H9 (cell line): ENCODE results near the gene LDLRAP1. TPM values are rescaled to one million over a fixed set of nuclear protein-coding genes. Genes with fewer than 3 reads are reported as not detected.

Experiments
- DNase-seq: peaks from one replicate; pipeline ENCODE4 v3.0.0-alpha.2; 2017
- H2AFZ ChIP-seq: one replicate; pipeline ENCODE4 v1.6.1; 2013; ENCODE audit warnings: mild to moderate bottlenecking, low read length, control low read depth, moderate library complexity
- H2AK5ac ChIP-seq: 2 replicates; pipeline ENCODE4 v1.6.1; 2013; ENCODE audit warnings: low read length, control low read depth, mixed read lengths; ENCODE audit not compliant: insufficient read length
- H2BK120ac ChIP-seq: one replicate; pipeline ENCODE4 v1.6.1; 2013; ENCODE audit warnings: low read depth, mild to moderate bottlenecking, low read length, control low read depth, inconsistent platforms; ENCODE audit not compliant: poor library complexity, severe bottlenecking
- H2BK12ac ChIP-seq: 2 replicates; pipeline ENCODE4 v1.6.1; 2013; ENCODE audit warnings: low read length, control low read depth, mixed read lengths, low read depth; ENCODE audit not compliant: insufficient read length
- H2BK15ac ChIP-seq: 2 replicates; pipeline ENCODE4 v1.6.1; 2013; ENCODE audit warnings: low read depth, low read length, control low read depth
- H2BK20ac ChIP-seq: one replicate; pipeline ENCODE4 v1.6.1; 2013; ENCODE audit warnings: low read depth, mild to moderate bottlenecking, low read length, control low read depth, inconsistent platforms; ENCODE audit not compliant: poor library complexity, severe bottlenecking
- H2BK5ac ChIP-seq: 2 replicates; pipeline ENCODE4 v1.6.1; 2013; ENCODE audit warnings: low read length, control low read depth, mixed read lengths; ENCODE audit not compliant: insufficient read length
- H3K14ac ChIP-seq: 2 replicates; pipeline ENCODE4 v1.6.1; 2013; ENCODE audit warnings: low read length, control low read depth; ENCODE audit not compliant: insufficient read depth
- H3K18ac ChIP-seq: 2 replicates; pipeline ENCODE4 v1.6.1; 2013; ENCODE audit warnings: low read depth, mild to moderate bottlenecking, mixed read lengths, low read length, control low read depth; ENCODE audit not compliant: insufficient read length
- H3K23ac ChIP-seq: 2 replicates; pipeline ENCODE4 v1.6.1; 2013; ENCODE audit warnings: low read length, control low read depth, mixed read lengths, low read depth; ENCODE audit not compliant: insufficient read length
- H3K23me2 ChIP-seq: 2 replicates; pipeline ENCODE4 v1.6.1; 2013; ENCODE audit warnings: low read depth, mild to moderate bottlenecking, mixed read lengths, low read length, control low read depth; ENCODE audit not compliant: insufficient read length, poor library complexity, severe bottlenecking
- H3K27ac ChIP-seq: 2 replicates; pipeline ENCODE4 v1.5.1; 2013; ENCODE audit warnings: low read length, control low read depth, mixed read lengths, low read depth; ENCODE audit not compliant: insufficient read length
- H3K27me3 ChIP-seq: 2 replicates; pipeline ENCODE4 v1.6.1; 2013; ENCODE audit warnings: low read length, control low read depth, inconsistent platforms; ENCODE audit not compliant: insufficient read depth
- H3K4ac ChIP-seq: 2 replicates; pipeline ENCODE4 v1.6.1; 2013; ENCODE audit warnings: low read depth, mild to moderate bottlenecking, control low read depth, inconsistent platforms, low read length, moderate library complexity
- H3K4me1 ChIP-seq: 2 replicates; pipeline ENCODE4 v1.6.1; 2013; ENCODE audit warnings: low read length, control low read depth, inconsistent platforms; ENCODE audit not compliant: insufficient read depth
- H3K4me2 ChIP-seq: 2 replicates; pipeline ENCODE4 v1.6.1; 2013; ENCODE audit warnings: low read length, control low read depth, mixed read lengths; ENCODE audit not compliant: insufficient read length, insufficient read depth
- H3K56ac ChIP-seq: 2 replicates; pipeline ENCODE4 v1.6.1; 2013; ENCODE audit warnings: low read depth, mild to moderate bottlenecking, mixed read lengths, low read length, control low read depth; ENCODE audit not compliant: insufficient read length
- H3K79me1 ChIP-seq: 2 replicates; pipeline ENCODE4 v1.6.1; 2013; ENCODE audit warnings: low read depth, mild to moderate bottlenecking, moderate library complexity, low read length, control low read depth, inconsistent platforms; ENCODE audit not compliant: insufficient read depth, poor library complexity, severe bottlenecking
- H3K79me2 ChIP-seq: 2 replicates; pipeline ENCODE4 v1.6.1; 2013; ENCODE audit warnings: low read length, control low read depth, inconsistent platforms; ENCODE audit not compliant: insufficient read depth
- H3K9ac ChIP-seq: 2 replicates; pipeline ENCODE4 v1.6.1; 2013; ENCODE audit warnings: low read length, control low read depth, mixed read lengths; ENCODE audit not compliant: insufficient read length; ENCODE audit errors: extremely low read depth
- H3K9me3 ChIP-seq: one replicate; pipeline ENCODE4 v1.6.1; 2013; ENCODE audit warnings: low read depth, low read length, inconsistent platforms; ENCODE audit not compliant: control insufficient read depth
- H3T11ph ChIP-seq: one replicate; pipeline ENCODE4 v1.6.1; 2013; ENCODE audit warnings: mild to moderate bottlenecking, low read length, control low read depth, inconsistent platforms
- H4K20me1 ChIP-seq: one replicate; pipeline ENCODE4 v1.6.1; 2013; ENCODE audit not compliant: control insufficient read depth, insufficient read length, insufficient read depth
- H4K5ac ChIP-seq: 2 replicates; pipeline ENCODE4 v1.6.1; 2013; ENCODE audit warnings: low read depth, mild to moderate bottlenecking, mixed read lengths, low read length, control low read depth; ENCODE audit not compliant: insufficient read length
- H4K8ac ChIP-seq: replicated peaks from 2 replicates; pipeline ENCODE4 v1.6.1; 2013; ENCODE audit warnings: low read length, control low read depth, mixed read lengths, low read depth; ENCODE audit not compliant: insufficient read length
- H4K91ac ChIP-seq: 2 replicates; pipeline ENCODE4 v1.6.1; 2013; ENCODE audit warnings: low read depth, mild to moderate bottlenecking, moderate library complexity, mixed read lengths, low read length, control low read depth; ENCODE audit not compliant: insufficient read length
- H3K27ac Mint-ChIP-seq, 3 experiments: 2 replicates in 2 of 3; 3 replicates in 1 of 3; pipeline ENCODE4 v1.8.0; 2020 to 2021; ENCODE audit warnings: mixed read lengths in 3 of 3, mild to moderate bottlenecking in 1 of 3, moderate library complexity in 1 of 3
- H3K27me3 Mint-ChIP-seq: 2 replicates; pipeline ENCODE4 v1.8.0; 2021; ENCODE audit warnings: low read depth, mild to moderate bottlenecking, moderate library complexity, mixed read lengths
- H3K36me3 Mint-ChIP-seq, 3 experiments: 2 replicates in 2 of 3; 3 replicates in 1 of 3; pipeline ENCODE4 v1.8.0; 2020 to 2021; ENCODE audit warnings: low read depth in 3 of 3, mixed read lengths in 3 of 3; ENCODE audit not compliant: insufficient read depth in 1 of 3
- H3K4me1 Mint-ChIP-seq, 2 experiments: 2 replicates each; pipeline ENCODE4 v1.8.0; 2020; ENCODE audit warnings: mixed read lengths in 2 of 2
- H3K4me3 Mint-ChIP-seq, 2 experiments: 2 replicates in 1 of 2; 3 replicates in 1 of 2; pipeline ENCODE4 v1.8.0; 2020 to 2021; ENCODE audit warnings: mild to moderate bottlenecking in 2 of 2, mixed read lengths in 2 of 2, moderate library complexity in 1 of 2
- H3K9me3 Mint-ChIP-seq, 2 experiments: 2 replicates in 1 of 2; 3 replicates in 1 of 2; pipeline ENCODE4 v1.8.0; 2020; ENCODE audit warnings: mild to moderate bottlenecking in 2 of 2, mixed read lengths in 2 of 2, moderate library complexity in 1 of 2
- WGBS: extraction: QIAGEN DNeasy Blood & Tissue Kit; methylation state at CpG from one replicate; pipeline ENCODE4 v1.1.7; 2013; ENCODE audit warnings: missing lambda C conversion rate, low lambda C conversion rate, mixed read lengths; ENCODE audit not compliant: insufficient read length; ENCODE audit errors: extremely low coverage; 5-methylcytosine and 5-hydroxymethylcytosine counted together
- total RNA-seq: library from RNA; stranded (reverse); gene quantifications from 2 replicates; pipeline ENCODE4 v1.2.1, GENCODE V29; 2021
- TF ChIP-seq, protein P1 (sequence below): fragments of 200-600 bp; sonication (generic); conservative IDR thresholded peaks from 3 replicates; pipeline ENCODE4 v1.8.0; 2021; ENCODE audit warnings: antibody characterized with exemption, mild to moderate bottlenecking

LDLRAP1 gene
- total RNA-seq, 1 experiment from 2014 or later, result 15.7 TPM

DNA sequence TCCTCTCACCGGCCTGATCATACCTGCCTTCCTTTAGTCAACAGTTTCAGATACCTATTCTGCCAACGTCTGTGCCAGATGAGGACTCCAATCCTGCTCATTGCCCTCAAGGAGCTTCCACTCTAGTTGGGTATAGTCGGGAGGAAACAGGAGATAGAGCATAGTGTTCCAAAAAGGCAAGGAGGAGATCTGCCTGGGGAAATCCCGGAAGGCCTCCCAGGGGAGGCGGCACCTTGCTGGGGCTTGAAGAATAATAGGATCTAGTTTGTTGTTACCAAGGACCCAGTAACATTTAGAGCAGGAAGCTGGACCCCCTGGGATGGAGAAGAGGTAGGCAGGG, 12.3 kb downstream of the LDLRAP1 start:
- Histone ChIP-seq H3K79me1 (no peaks in the 10 kb centered on the region), H2AK5ac (no peak overlapping the region), H4K20me1 (no peaks in the 10 kb centered on the region), H3T11ph (no peak overlapping the region), H3K23ac (no peak overlapping the region), H3K27me3 (no peaks in the 10 kb centered on the region), H3K79me2 (no peaks in the 10 kb centered on the region), H2BK5ac (no peak overlapping the region), H3K4me1 (no peaks in the 10 kb centered on the region), H3K4me2 (no peak overlapping the region), H3K23me2 (no peaks in the 10 kb centered on the region), H3K18ac (no peak overlapping the region), H3K56ac (no peak overlapping the region), H3K9me3 (no peaks in the 10 kb centered on the region), H2BK12ac (no peak overlapping the region), H2BK20ac (no peak overlapping the region), H3K4ac (no peak overlapping the region), H2AFZ (no peak overlapping the region), H3K27ac (no peak overlapping the region), H3K9ac (no peak overlapping the region), H2BK120ac (no peak overlapping the region), H4K8ac (no peak overlapping the region), H4K91ac (no peak overlapping the region), H4K5ac (no peak overlapping the region), H2BK15ac (no peak overlapping the region), H3K14ac (no peak overlapping the region)
- peaks cover 0 to 18% (median 9%) of the 10 kb centered on the region in 3 experiments; a peak in 4 of 7 replicates for H3K36me3 Mint-ChIP-seq
- peaks cover 0 to 6% of the 10 kb centered on the region in 2 experiments; a peak in 3 of 4 replicates for H3K4me1 Mint-ChIP-seq
- H3K27ac Mint-ChIP-seq, result peak overlapping the region in 1 of 3 experiments; percentile 22; a peak in 1 of 7 replicates
- H3K27me3 Mint-ChIP-seq, result no peaks in the 10 kb centered on the region
- no peak for DNase-seq
- no CpG with 5 or more reads among the region's 5 CpGs for WGBS
- H3K4me3 Mint-ChIP-seq, result no peak overlapping the region
- TF ChIP-seq, protein P1, sequence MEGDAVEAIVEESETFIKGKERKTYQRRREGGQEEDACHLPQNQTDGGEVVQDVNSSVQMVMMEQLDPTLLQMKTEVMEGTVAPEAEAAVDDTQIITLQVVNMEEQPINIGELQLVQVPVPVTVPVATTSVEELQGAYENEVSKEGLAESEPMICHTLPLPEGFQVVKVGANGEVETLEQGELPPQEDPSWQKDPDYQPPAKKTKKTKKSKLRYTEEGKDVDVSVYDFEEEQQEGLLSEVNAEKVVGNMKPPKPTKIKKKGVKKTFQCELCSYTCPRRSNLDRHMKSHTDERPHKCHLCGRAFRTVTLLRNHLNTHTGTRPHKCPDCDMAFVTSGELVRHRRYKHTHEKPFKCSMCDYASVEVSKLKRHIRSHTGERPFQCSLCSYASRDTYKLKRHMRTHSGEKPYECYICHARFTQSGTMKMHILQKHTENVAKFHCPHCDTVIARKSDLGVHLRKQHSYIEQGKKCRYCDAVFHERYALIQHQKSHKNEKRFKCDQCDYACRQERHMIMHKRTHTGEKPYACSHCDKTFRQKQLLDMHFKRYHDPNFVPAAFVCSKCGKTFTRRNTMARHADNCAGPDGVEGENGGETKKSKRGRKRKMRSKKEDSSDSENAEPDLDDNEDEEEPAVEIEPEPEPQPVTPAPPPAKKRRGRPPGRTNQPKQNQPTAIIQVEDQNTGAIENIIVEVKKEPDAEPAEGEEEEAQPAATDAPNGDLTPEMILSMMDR, result no peak
- no peaks in the 10 kb centered on the region for H3K9me3 Mint-ChIP-seq
